ENCODE data around the gene TMEM92. TPM values are rescaled to one million over a fixed set of nuclear protein-coding genes. Genes with fewer than 3 reads are reported as not detected.

Gene TMEM92
- total and polyA plus RNA-seq, 3 experiments from 2014 or later: not detected

DNA sequence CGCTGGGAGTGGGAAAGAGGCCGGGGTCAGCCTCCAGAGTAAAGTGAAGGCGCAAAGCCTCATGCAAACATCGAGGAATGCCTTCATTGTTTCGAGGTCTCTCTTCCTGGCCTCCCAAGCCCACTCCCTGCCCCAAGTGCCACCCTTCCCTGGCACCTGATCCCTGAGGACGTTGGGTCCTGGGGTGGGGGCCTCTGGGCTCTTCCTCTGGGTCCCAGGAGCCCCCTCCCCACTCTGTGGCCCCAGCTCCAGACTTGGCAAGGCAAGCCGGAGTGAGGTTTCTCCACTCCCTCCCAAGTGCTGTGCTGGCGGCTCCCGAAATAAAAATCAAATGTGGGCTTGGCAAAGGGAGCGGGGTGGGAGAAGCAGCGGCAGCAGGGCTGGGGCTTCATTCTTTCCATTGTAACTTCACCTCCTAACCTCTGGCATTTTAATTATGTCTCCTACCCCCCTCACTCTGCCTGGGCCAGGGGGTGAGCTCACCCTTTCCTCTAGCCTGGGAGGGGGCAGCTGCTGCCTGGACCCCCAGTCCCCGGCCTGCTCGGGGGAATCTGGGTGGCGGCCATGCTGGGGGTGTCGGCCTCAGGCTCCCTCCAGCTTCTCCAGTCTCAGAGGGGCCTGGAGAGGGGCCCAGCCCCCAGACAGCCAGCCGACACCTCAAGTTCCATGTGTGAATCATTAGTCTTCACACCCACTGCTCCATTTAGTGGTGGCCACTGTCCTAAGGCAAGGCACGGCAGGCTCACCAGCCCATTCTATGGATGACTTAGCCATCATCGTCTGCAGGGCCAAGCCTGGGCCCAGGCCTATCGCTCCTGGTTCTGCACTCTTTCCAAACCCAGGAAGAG, 14.6 kb upstream of the TMEM92 start:
- no peak overlapping the region for H3K4me3 Mint-ChIP-seq
- DNase-seq: no peak
- ChIA-PET POLR2A (no interaction called here), CTCF (no interaction called here)
- Histone ChIP-seq H3K27me3 (ENCODE audit: insufficient read depth, low read length, poor library complexity, severe bottlenecking) (no peaks in the 10 kb centered on the region), H3K27ac (ENCODE audit: low read depth, low read length) (no peak overlapping the region), H3K9me3 (ENCODE audit: low read length) (no peaks in the 10 kb centered on the region), H3K36me3 (ENCODE audit: insufficient read depth, low read length) (no peaks in the 10 kb centered on the region), H3K4me1 (ENCODE audit: insufficient read depth, low read length) (no peaks in the 10 kb centered on the region), H3K4me3 (ENCODE audit: low read length) (no peak overlapping the region)
- peaks cover 5 to 29% of the 10 kb centered on the region in 2 donors for H3K27me3 Mint-ChIP-seq
- H3K36me3 Mint-ChIP-seq: no peaks in the 10 kb centered on the region
- no peaks in the 10 kb centered on the region for H3K9me3 Mint-ChIP-seq
- no peaks in the 10 kb centered on the region for H3K4me1 Mint-ChIP-seq
- no peak overlapping the region for H3K27ac Mint-ChIP-seq

DNA sequence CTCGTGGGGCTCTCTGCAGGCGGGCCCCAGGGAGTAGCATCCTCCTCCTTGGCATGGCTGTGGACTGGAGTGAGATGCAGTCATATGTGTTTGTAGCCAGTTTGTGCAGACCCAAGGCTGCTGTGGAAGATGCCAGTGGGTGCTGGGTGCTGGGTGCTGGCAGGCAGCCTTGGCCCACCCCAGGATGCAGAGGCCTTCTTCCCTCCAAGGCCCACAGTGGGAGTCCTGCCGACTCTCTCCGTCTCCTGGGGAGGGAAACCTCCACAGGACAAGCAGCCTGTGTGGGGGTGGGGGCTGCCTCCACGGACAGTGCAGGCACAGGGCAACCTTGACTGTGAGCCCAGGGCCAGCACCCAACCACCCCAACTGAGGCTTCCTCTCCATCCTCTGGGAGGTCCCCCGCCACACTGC, 13.8 kb upstream of the TMEM92 start:
- Mint-ChIP-seq H3K36me3 (no peaks in the 10 kb centered on the region), H3K4me1 (no peaks in the 10 kb centered on the region), H3K27me3 (peaks cover 4 to 29% of the 10 kb centered on the region in 2 donors), H3K27ac (no peak overlapping the region), H3K9me3 (no peaks in the 10 kb centered on the region), H3K4me3 (no peak overlapping the region)
- POLR2A ChIA-PET: no interaction called here
- Histone ChIP-seq H3K9me3 (ENCODE audit: low read length) (no peaks in the 10 kb centered on the region), H3K27me3 (ENCODE audit: insufficient read depth, low read length, poor library complexity, severe bottlenecking) (no peaks in the 10 kb centered on the region), H3K4me3 (ENCODE audit: low read length) (no peak overlapping the region), H3K36me3 (ENCODE audit: insufficient read depth, low read length) (no peaks in the 10 kb centered on the region), H3K27ac (ENCODE audit: low read depth, low read length) (no peak overlapping the region), H3K4me1 (ENCODE audit: insufficient read depth, low read length) (no peaks in the 10 kb centered on the region)
- CTCF ChIA-PET: no interaction called here
- DNase-seq: no peak

DNA sequence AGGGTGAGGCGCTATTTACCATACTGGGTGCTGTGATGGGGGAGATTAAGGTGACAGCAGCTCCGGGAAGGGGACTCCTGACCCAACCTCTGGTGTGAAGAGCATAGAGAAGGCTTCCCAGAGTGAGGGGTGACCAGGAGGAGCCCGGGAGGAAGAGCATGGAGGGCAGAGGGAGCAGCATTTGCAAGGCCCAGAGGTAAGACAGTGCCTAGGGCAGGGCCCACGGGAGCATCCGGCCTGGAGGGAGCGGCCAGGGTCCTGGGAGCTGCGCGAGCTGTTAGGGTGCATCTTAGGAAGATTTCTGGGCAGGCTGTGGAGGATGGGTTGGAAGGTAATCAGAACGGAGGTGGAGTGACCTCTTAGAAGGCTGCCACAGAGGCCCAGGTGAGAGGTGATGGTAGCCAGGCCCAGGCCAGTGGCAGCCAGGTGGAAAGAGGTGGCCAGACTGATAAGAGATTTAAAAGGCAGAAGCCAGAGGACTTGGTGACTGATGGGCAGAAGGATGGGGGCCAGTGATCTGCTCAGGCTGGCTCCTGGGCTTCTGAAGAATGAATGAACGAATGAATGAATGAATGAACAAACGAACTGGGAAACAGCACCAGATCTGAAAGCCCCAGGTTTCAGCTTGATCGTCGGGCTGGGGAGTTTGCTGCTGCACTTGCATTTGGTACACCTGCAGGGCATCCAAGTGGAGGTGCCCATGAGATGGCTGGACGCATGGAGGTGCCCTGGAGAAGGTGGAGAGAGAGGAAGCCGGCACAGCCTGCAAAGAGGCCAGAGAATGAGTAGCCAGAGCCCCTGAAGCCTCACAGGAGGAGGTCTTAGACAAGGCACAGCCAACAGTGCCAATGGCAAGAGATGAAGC, 13.0 kb upstream of the TMEM92 start:
- Histone ChIP-seq H3K9me3 (ENCODE audit: low read length) (no peaks in the 10 kb centered on the region), H3K27ac (ENCODE audit: low read depth, low read length) (no peak overlapping the region), H3K36me3 (ENCODE audit: insufficient read depth, low read length) (no peaks in the 10 kb centered on the region), H3K4me1 (ENCODE audit: insufficient read depth, low read length) (no peaks in the 10 kb centered on the region), H3K27me3 (ENCODE audit: insufficient read depth, low read length, poor library complexity, severe bottlenecking) (no peaks in the 10 kb centered on the region), H3K4me3 (ENCODE audit: low read length) (no peak overlapping the region)
- H3K36me3 Mint-ChIP-seq: no peaks in the 10 kb centered on the region
- ChIA-PET CTCF (interaction anchor here (1.1 kb wide), 1 partner anchor 61 kb away, joined by 3 read pairs; no protein-coding TSS in a partner anchor), POLR2A (no interaction called here)
- H3K27ac Mint-ChIP-seq: peak overlapping the region in 1 of 8 donors; percentile 83
- peaks cover 5 to 29% of the 10 kb centered on the region in 2 donors for H3K27me3 Mint-ChIP-seq
- no peaks in the 10 kb centered on the region for H3K4me1 Mint-ChIP-seq
- no peak overlapping the region for H3K4me3 Mint-ChIP-seq
- no peak for DNase-seq
- no peaks in the 10 kb centered on the region for H3K9me3 Mint-ChIP-seq

DNA sequence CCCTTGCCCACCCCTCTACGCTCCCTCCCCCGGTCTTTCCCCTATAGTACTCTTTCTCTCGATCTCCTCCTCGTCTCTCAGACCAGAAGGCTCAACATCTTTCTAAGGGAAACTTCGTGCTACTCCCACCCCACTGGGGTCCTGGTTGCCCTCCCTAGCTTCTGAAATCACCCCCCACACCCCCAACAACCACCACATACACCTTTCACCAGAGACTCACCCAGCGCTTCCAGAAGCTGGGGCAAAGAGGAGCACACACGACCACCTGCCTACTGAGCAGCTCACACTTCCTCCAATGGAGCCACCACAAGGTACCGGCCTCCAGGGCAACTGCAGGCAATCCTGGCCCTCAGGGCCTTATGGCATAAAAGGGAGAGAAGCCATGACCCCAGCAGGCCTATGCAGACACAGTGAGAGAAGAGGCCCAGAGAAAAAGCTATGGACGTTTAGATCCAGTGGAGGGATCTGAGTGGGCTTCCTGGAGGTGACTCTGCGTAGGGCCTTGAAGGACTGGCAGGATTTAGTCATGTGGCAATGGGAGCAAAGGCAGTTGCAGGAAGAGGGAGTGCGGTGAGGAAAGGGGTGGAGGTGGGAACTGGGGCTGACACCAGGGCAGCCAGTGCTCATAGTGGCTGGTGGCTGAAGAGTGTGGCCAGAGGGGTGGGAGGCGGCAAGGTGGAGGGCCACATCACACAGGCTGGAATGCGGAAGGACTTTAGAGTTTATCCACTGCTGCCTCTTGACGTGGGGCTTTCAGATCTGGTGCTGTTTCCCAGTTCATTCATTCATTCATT, 12.1 kb upstream of the TMEM92 start:
- H3K4me3 Mint-ChIP-seq: no peak overlapping the region
- no peaks in the 10 kb centered on the region for H3K4me1 ChIP-seq (ENCODE audit: insufficient read depth, low read length)
- H3K27me3 Mint-ChIP-seq: peaks cover 5 to 23% of the 10 kb centered on the region in 2 donors
- no peaks in the 10 kb centered on the region for H3K27me3 ChIP-seq (ENCODE audit: insufficient read depth, low read length, poor library complexity, severe bottlenecking)
- H3K4me3 ChIP-seq (ENCODE audit: low read length): no peak overlapping the region
- H3K4me1 Mint-ChIP-seq: no peaks in the 10 kb centered on the region
- H3K36me3 ChIP-seq (ENCODE audit: insufficient read depth, low read length): no peaks in the 10 kb centered on the region
- no peaks in the 10 kb centered on the region for H3K36me3 Mint-ChIP-seq
- H3K27ac Mint-ChIP-seq: no peak overlapping the region
- DNase-seq: no peak
- H3K9me3 Mint-ChIP-seq: no peaks in the 10 kb centered on the region
- ChIA-PET POLR2A (no interaction called here), CTCF (interaction anchor here (1.1 kb wide), 1 partner anchor 62 kb away, joined by 3 read pairs; no protein-coding TSS in a partner anchor)
- no peaks in the 10 kb centered on the region for H3K9me3 ChIP-seq (ENCODE audit: low read length)
- no peak overlapping the region for H3K27ac ChIP-seq (ENCODE audit: low read depth, low read length)

DNA sequence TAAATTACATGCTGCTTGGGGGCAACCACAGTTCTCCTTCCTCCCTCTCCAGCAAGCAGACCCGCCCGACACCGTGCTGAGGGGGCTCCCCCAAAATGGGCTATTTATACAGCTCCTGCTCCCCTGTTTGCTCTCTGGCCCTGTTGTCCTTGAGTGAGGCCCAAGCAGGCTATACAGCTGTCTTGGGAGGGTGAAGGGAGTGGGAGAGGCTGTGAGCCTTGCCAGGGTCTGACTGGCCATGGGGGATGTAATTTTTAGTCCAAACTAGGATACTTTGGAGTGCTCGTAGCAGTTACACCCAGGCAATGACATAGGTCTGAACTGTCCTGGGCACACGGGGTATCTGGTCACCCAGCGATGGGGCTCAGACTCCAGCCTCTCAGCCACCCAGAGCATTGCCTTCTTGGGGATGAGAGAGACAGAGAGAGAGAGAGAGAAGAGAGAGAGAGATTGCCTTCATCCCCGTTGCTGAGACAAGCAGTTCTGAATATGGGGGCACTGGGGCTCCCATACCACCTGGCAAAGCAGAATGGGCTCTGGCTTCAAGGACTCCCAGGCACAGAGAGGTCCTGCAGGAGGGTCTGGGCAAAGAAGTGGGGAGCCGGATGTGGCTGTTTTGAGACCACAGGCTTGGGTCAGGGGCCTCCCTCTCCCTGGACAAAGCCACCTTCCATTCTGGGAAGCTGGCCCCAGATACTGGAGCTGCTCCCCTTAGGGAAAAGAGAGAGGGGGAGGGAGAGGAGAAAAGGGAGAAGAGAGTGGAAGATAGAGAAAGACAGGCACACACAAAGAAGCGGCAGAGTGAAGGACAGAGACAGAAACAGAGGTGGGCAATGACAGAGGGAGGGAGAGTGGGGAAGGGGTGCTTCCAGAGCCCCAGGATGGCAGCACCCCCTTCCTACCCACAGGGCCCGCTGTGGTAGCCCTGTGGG, 10.7 kb upstream of the TMEM92 start:
- Histone ChIP-seq H3K9me3 (ENCODE audit: low read length) (no peaks in the 10 kb centered on the region), H3K4me3 (ENCODE audit: low read length) (no peak overlapping the region), H3K27me3 (ENCODE audit: insufficient read depth, low read length, poor library complexity, severe bottlenecking) (no peaks in the 10 kb centered on the region), H3K4me1 (ENCODE audit: insufficient read depth, low read length) (no peaks in the 10 kb centered on the region), H3K27ac (ENCODE audit: low read depth, low read length) (no peak overlapping the region), H3K36me3 (ENCODE audit: insufficient read depth, low read length) (no peaks in the 10 kb centered on the region)
- peaks cover 5 to 23% of the 10 kb centered on the region in 2 donors for H3K27me3 Mint-ChIP-seq
- no peaks in the 10 kb centered on the region for H3K9me3 Mint-ChIP-seq
- no peaks in the 10 kb centered on the region for H3K36me3 Mint-ChIP-seq
- ChIA-PET CTCF (interaction anchor here (1.4 kb wide), 1 partner anchor 34 kb away, joined by 3 read pairs; no protein-coding TSS in a partner anchor), POLR2A (no interaction called here)
- H3K27ac Mint-ChIP-seq: no peak overlapping the region
- no peaks in the 10 kb centered on the region for H3K4me1 Mint-ChIP-seq
- H3K4me3 Mint-ChIP-seq: no peak overlapping the region
- no peak for DNase-seq

DNA sequence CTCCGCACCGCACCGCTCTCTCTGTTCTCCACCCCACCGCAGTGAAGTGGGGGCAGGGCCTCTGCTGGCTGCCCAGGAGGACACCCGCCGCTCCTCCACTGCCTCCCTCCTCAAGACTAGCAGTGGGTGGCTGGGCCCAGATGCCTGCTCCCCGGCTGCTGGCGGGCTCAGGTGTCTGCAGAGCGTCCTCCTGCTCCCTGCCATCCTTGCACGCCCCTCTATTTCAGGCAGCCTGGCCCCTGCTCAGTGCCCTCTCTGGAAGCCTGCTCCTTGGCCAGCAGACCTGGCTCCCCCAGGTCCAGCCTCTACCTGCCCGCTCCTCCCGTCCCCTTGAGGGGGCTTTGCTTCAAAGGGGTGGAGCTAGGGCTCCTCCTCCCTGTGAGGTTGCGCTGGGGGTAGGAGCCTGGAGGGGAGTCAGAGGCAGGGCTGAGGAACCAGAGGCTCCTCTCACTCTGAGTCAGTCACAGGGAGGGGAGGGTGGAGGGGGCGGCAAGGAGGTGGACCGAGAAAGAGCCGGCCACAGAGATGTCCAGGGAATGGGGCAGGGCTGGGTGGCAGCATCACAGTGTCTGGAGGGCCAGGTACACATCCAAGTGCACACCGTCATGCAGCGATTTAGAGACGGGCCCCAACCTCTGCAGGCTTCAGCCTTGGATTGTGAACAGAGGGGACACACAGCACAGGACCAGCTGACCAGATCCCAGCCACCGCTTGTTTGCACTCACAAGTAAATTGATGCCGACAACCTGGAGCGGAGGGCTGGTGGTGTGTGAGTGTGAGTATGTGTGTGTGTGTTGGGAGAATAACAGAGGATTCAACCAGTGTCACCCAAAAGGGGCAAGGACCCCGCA, 9.8 kb upstream of the TMEM92 start:
- H3K36me3 Mint-ChIP-seq: no peaks in the 10 kb centered on the region
- H3K4me3 Mint-ChIP-seq: no peak overlapping the region
- no peaks in the 10 kb centered on the region for H3K9me3 Mint-ChIP-seq
- POLR2A ChIA-PET: no interaction called here
- H3K4me1 Mint-ChIP-seq: no peaks in the 10 kb centered on the region
- Histone ChIP-seq H3K27ac (ENCODE audit: low read depth, low read length) (no peak overlapping the region), H3K36me3 (ENCODE audit: insufficient read depth, low read length) (no peaks in the 10 kb centered on the region), H3K27me3 (ENCODE audit: insufficient read depth, low read length, poor library complexity, severe bottlenecking) (no peaks in the 10 kb centered on the region), H3K9me3 (ENCODE audit: low read length) (no peaks in the 10 kb centered on the region), H3K4me1 (ENCODE audit: insufficient read depth, low read length) (no peaks in the 10 kb centered on the region), H3K4me3 (ENCODE audit: low read length) (no peak overlapping the region)
- CTCF ChIA-PET: interaction anchor here (1.4 kb wide), 1 partner anchor 33 kb away, joined by 3 read pairs; no protein-coding TSS in a partner anchor
- H3K27ac Mint-ChIP-seq: no peak overlapping the region
- DNase-seq: no peak
- peaks cover 5 to 23% of the 10 kb centered on the region in 2 donors for H3K27me3 Mint-ChIP-seq

Data from CD8-positive, alpha-beta memory T cell (primary cell).